Kidney (tissue), 14 donors: ENCODE results near the gene TBC1D9B. TPM values are rescaled to one million over a fixed set of nuclear protein-coding genes. Genes with fewer than 3 reads are reported as not detected.
"Not testable (repeated sequence)": the region's sequence is repeated elsewhere in the genome, so short reads cannot be mapped to it uniquely, and the experiment has no call there.

Source experiments
- DNase-seq, 5 donors: peaks; one replicate each; pipeline ENCODE4 v3.0.0-alpha.2; 2013 to 2020
- FAIRE-seq: peaks from 2 replicates; lab custom pipeline; 2012; peaks lifted over from hg19 to GRCh38; lab: Jason Lieb, UNC
- H3K27ac ChIP-seq, 2 donors: one replicate each; pipeline ENCODE4 v1.7.0; 2013; ENCODE audit warnings: low read depth in 2 of 2, low read length in 2 of 2, inconsistent platforms in 1 of 2
- H3K27me3 ChIP-seq: one replicate; pipeline ENCODE4 v1.7.1; 2013; ENCODE audit warnings: low read length, inconsistent platforms; ENCODE audit not compliant: control insufficient read depth, insufficient read depth
- H3K36me3 ChIP-seq, 3 donors: one replicate each; pipeline versions ENCODE4 v1.7.0 to v1.7.1; 2013; ENCODE audit warnings: low read length in 3 of 3, control low read depth in 1 of 3, inconsistent platforms in 1 of 3; ENCODE audit not compliant: insufficient read depth in 3 of 3, control insufficient read depth in 2 of 3
- H3K4me1 ChIP-seq, 3 donors: one replicate each; pipeline versions ENCODE4 v1.7.0 to v1.7.1; 2013; ENCODE audit warnings: low read length in 3 of 3, inconsistent platforms in 1 of 3, low read depth in 1 of 3; ENCODE audit not compliant: control insufficient read depth in 2 of 3, insufficient read depth in 2 of 3
- H3K4me3 ChIP-seq, 3 donors: one replicate each; pipeline versions ENCODE4 v1.7.0 to v1.8.1; 2013; ENCODE audit warnings: low read length in 3 of 3, control low read depth in 1 of 3, inconsistent platforms in 1 of 3
- H3K9ac ChIP-seq, 3 donors: one replicate each; pipeline versions ENCODE4 v1.7.0 to v1.7.1; 2013; ENCODE audit warnings: low read length in 3 of 3, control low read depth in 1 of 3, inconsistent platforms in 1 of 3
- H3K9me3 ChIP-seq, 3 donors: one replicate each; pipeline versions ENCODE4 v1.7.0 to v1.7.1; 2013; ENCODE audit warnings: low read length in 3 of 3, control low read depth in 1 of 3, inconsistent platforms in 1 of 3; ENCODE audit not compliant: control insufficient read depth in 2 of 3, insufficient read depth in 1 of 3
- CTCF ChIP-seq: IDR thresholded peaks from 3 replicates; pipeline ENCODE4 v1.5.1; 2012; ENCODE audit warnings: mild to moderate bottlenecking, moderate library complexity, borderline replicate concordance; ENCODE audit not compliant: insufficient read depth; ENCODE audit errors: extremely low read depth
- intact Hi-C: fragments of 100-400 bp; cut with DNase I; formaldehyde crosslinking; loops from one replicate; pipeline ENCODE4 v1.11.1; 2022
- polyA plus RNA-seq: library from polyadenylated mRNA; stranded (reverse); fragments of 350-450 nt; fragmentation: Illumina TruSeq; extraction: RNeasy Lipid Tissue Mini Kit (QIAGEN cat#74804); gene quantifications from one replicate; pipeline ENCODE4 v1.2.3, GENCODE V29; 2014; ENCODE audit warnings: low read depth, low replicate concordance; ENCODE audit not compliant: insufficient read depth
- total RNA-seq: library from RNA; stranded (reverse); fragmentation: NEBNext Ultra II Directional; extraction: Animal tissue kit (Norgen Biotek cat#: 25700); gene quantifications from one replicate; pipeline ENCODE4 v1.2.1, GENCODE V29; 2021
- donor health status: control.
- donor health status: control.
- donor health status: control.
- donor health status: control.
- donor health status: control.
- donor health status: DM: yes; HTN: yes; CAD: no.
- donor health status: Normal renal cell carcinoma (clear cell type).

The TBC1D9B gene
- total and polyA plus RNA-seq, 2 donors from 2014 or later: 49.5 to 117 TPM

- no peak overlapping the region for H3K4me3 ChIP-seq
- H3K9ac ChIP-seq: no peak overlapping the region
- peaks cover 0 to 2% (median 0%) of the 10 kb centered on the region in 3 donors for H3K4me1 ChIP-seq
- FAIRE-seq (no peak), DNase-seq (peak in 1 of 5 donors; percentile 51)
- no peak overlapping the region for H3K27ac ChIP-seq
- TF ChIP-seq CTCF: no peak
- H3K27me3 ChIP-seq: no peaks in the 10 kb centered on the region
- intact Hi-C loops: no loop called here
- no peaks in the 10 kb centered on the region for H3K9me3 ChIP-seq
- H3K36me3 ChIP-seq: peaks cover 2 to 23% (median 23%) of the 10 kb centered on the region in 3 donors
Measured at GRCh38 chr5:179872055-179872827, 35.5 kb downstream of the TBC1D9B start.

- intact Hi-C loops, H3K9me3 ChIP-seq, H3K4me3 ChIP-seq, H3K4me1 ChIP-seq, FAIRE-seq, H3K9ac ChIP-seq, H3K27me3 ChIP-seq, H3K27ac ChIP-seq: not testable (repeated sequence)
- DNase-seq: peak in 1 of 5 donors; percentile 34
- peaks cover 4 to 23% (median 20%) of the 10 kb centered on the region in 3 donors for H3K36me3 ChIP-seq
Measured at GRCh38 chr5:179871533-179871932, 36.2 kb downstream of the TBC1D9B start.

- peaks cover 0 to 2% (median 0%) of the 10 kb centered on the region in 3 donors for H3K4me1 ChIP-seq
- H3K9ac ChIP-seq: no peak overlapping the region
- H3K9me3 ChIP-seq: no peaks in the 10 kb centered on the region
- H3K27me3 ChIP-seq: no peaks in the 10 kb centered on the region
- TF ChIP-seq CTCF: no peak
- H3K27ac ChIP-seq: no peak overlapping the region
- no peak overlapping the region for H3K4me3 ChIP-seq
- peaks cover 2 to 17% (median 16%) of the 10 kb centered on the region in 3 donors for H3K36me3 ChIP-seq
- DNase-seq: no peak
- intact Hi-C loops: no loop called here
- FAIRE-seq: no peak
Measured at GRCh38 chr5:179870952-179871351, 36.7 kb downstream of the TBC1D9B start.

- H3K4me1 ChIP-seq: peaks cover 0 to 2% (median 0%) of the 10 kb centered on the region in 3 donors
- no peak overlapping the region for H3K27ac ChIP-seq
- DNase-seq (peak in 4 of 5 donors; percentile 56 to 73 (median 66)), FAIRE-seq (no peak)
- H3K9me3 ChIP-seq: no peaks in the 10 kb centered on the region
- intact Hi-C loops: no loop called here
- no peak overlapping the region for H3K4me3 ChIP-seq
- H3K36me3 ChIP-seq: peaks cover 2 to 17% (median 16%) of the 10 kb centered on the region in 3 donors
- H3K27me3 ChIP-seq: no peaks in the 10 kb centered on the region
- TF ChIP-seq CTCF: peak; percentile 14
- H3K9ac ChIP-seq: no peak overlapping the region
Measured at GRCh38 chr5:179870403-179870903, 37.2 kb downstream of the TBC1D9B start.
